H1 (cell line): Measurements from ENCODE around the gene HBM. TPM values are rescaled to one million over a fixed set of nuclear protein-coding genes. Genes with fewer than 3 reads are reported as not detected.

Source experiments
- CBX8 ChIP-seq: fragments of 300-800, 300-1000 bp; sonication (generic); IDR thresholded peaks from 2 replicates; pipeline ENCODE4 v1.7.1; 2016; ENCODE audit warnings: low read depth, low read length, borderline replicate concordance
- CREB1 ChIP-seq: IDR thresholded peaks from 2 replicates; pipeline ENCODE4 v1.6.1; 2012; ENCODE audit warnings: inconsistent platforms
- MAFK ChIP-seq: IDR thresholded peaks from 2 replicates; pipeline ENCODE4 v1.6.1; 2012; ENCODE audit warnings: low read depth, mild to moderate bottlenecking, improper control_type of control experiment, low read length
- TEAD4 ChIP-seq: IDR thresholded peaks from 2 replicates; pipeline ENCODE4 v1.6.1; 2012; ENCODE audit warnings: low read depth, low read length, inconsistent platforms, mixed read lengths
- ZNF274 ChIP-seq: IDR thresholded peaks from 2 replicates; pipeline ENCODE4 v1.7.0; 2012; ENCODE audit warnings: low read length, borderline replicate concordance; ENCODE audit errors: extremely low read depth
- polyA plus RNA-seq, 7 experiments: library from polyadenylated mRNA; depleted of rRNA in 3 of 7; stranded (reverse) in 5 of 7; unstranded in 2 of 7; fragments of >200 nt in 5 of 7; fragments of 200-250 nt in 2 of 7; gene quantifications; 1 replicate in 5 of 7; 2 replicates in 1 of 7; 4 replicates in 1 of 7; pipeline versions ENCODE4 v1.2.1 to v1.2.3, GENCODE V29; 2011 to 2013; ENCODE audit warnings: missing spikeins in 2 of 7, mixed read lengths in 2 of 7
- total RNA-seq: library from RNA; stranded (reverse); fragmentation: NEBNext Ultra II Directional; extraction: Animal tissue kit (Norgen Biotek cat#: 25700); gene quantifications from 2 replicates; pipeline ENCODE4 v1.2.1, GENCODE V29; 2021
- TF ChIP-seq, protein P1 (sequence below): fragments of 300-600 bp; sonication (generic); IDR thresholded peaks from 2 replicates; pipeline ENCODE4 v1.7.1; 2012; ENCODE audit warnings: low read length, moderate library complexity, mild to moderate bottlenecking, inconsistent platforms; ENCODE audit not compliant: insufficient replicate concordance
- TF ChIP-seq, protein P2 (sequence below): IDR thresholded peaks from 2 replicates; pipeline ENCODE4 v1.6.1; 2012; ENCODE audit warnings: low read length, inconsistent platforms
- TF ChIP-seq, protein P3 (sequence below), 3 experiments: IDR thresholded peaks; 1 replicate in 2 of 3; 2 replicates in 1 of 3; pipeline versions ENCODE4 v1.5.1 to v1.6.1; 2011; ENCODE audit warnings: low read length in 3 of 3, mild to moderate bottlenecking in 3 of 3, inconsistent platforms in 2 of 3, low read depth in 1 of 3, moderate library complexity in 1 of 3; ENCODE audit not compliant: insufficient read depth in 1 of 3; ENCODE audit errors: control extremely low read depth in 1 of 3

Gene HBM
- total and polyA plus RNA-seq, 2 of the 8 experiments (the other 6 are each of a cell fraction or from before 2014, with no cell fraction given), result 0.88 TPM; not detected in 1

DNA sequence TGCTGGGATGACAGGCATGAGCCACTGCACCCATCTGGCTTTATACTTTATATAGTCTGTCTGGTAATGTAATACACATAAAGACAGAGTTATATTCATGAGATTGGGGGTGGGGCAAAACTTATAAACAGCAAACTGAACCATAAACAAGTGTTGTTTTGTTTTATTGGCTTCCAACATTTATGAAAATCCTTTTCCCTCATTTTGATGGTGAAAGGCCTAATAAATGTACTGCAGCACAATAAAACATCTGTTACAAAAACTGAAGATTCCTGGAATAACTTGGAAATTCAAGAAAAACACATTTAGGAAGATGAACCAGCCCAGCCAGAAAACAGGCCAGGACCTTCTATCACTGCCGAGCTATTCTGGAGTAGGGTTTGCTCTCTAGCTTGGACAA lies 43.4 kb upstream of the HBM start (continued):
- TF ChIP-seq, protein P1, sequence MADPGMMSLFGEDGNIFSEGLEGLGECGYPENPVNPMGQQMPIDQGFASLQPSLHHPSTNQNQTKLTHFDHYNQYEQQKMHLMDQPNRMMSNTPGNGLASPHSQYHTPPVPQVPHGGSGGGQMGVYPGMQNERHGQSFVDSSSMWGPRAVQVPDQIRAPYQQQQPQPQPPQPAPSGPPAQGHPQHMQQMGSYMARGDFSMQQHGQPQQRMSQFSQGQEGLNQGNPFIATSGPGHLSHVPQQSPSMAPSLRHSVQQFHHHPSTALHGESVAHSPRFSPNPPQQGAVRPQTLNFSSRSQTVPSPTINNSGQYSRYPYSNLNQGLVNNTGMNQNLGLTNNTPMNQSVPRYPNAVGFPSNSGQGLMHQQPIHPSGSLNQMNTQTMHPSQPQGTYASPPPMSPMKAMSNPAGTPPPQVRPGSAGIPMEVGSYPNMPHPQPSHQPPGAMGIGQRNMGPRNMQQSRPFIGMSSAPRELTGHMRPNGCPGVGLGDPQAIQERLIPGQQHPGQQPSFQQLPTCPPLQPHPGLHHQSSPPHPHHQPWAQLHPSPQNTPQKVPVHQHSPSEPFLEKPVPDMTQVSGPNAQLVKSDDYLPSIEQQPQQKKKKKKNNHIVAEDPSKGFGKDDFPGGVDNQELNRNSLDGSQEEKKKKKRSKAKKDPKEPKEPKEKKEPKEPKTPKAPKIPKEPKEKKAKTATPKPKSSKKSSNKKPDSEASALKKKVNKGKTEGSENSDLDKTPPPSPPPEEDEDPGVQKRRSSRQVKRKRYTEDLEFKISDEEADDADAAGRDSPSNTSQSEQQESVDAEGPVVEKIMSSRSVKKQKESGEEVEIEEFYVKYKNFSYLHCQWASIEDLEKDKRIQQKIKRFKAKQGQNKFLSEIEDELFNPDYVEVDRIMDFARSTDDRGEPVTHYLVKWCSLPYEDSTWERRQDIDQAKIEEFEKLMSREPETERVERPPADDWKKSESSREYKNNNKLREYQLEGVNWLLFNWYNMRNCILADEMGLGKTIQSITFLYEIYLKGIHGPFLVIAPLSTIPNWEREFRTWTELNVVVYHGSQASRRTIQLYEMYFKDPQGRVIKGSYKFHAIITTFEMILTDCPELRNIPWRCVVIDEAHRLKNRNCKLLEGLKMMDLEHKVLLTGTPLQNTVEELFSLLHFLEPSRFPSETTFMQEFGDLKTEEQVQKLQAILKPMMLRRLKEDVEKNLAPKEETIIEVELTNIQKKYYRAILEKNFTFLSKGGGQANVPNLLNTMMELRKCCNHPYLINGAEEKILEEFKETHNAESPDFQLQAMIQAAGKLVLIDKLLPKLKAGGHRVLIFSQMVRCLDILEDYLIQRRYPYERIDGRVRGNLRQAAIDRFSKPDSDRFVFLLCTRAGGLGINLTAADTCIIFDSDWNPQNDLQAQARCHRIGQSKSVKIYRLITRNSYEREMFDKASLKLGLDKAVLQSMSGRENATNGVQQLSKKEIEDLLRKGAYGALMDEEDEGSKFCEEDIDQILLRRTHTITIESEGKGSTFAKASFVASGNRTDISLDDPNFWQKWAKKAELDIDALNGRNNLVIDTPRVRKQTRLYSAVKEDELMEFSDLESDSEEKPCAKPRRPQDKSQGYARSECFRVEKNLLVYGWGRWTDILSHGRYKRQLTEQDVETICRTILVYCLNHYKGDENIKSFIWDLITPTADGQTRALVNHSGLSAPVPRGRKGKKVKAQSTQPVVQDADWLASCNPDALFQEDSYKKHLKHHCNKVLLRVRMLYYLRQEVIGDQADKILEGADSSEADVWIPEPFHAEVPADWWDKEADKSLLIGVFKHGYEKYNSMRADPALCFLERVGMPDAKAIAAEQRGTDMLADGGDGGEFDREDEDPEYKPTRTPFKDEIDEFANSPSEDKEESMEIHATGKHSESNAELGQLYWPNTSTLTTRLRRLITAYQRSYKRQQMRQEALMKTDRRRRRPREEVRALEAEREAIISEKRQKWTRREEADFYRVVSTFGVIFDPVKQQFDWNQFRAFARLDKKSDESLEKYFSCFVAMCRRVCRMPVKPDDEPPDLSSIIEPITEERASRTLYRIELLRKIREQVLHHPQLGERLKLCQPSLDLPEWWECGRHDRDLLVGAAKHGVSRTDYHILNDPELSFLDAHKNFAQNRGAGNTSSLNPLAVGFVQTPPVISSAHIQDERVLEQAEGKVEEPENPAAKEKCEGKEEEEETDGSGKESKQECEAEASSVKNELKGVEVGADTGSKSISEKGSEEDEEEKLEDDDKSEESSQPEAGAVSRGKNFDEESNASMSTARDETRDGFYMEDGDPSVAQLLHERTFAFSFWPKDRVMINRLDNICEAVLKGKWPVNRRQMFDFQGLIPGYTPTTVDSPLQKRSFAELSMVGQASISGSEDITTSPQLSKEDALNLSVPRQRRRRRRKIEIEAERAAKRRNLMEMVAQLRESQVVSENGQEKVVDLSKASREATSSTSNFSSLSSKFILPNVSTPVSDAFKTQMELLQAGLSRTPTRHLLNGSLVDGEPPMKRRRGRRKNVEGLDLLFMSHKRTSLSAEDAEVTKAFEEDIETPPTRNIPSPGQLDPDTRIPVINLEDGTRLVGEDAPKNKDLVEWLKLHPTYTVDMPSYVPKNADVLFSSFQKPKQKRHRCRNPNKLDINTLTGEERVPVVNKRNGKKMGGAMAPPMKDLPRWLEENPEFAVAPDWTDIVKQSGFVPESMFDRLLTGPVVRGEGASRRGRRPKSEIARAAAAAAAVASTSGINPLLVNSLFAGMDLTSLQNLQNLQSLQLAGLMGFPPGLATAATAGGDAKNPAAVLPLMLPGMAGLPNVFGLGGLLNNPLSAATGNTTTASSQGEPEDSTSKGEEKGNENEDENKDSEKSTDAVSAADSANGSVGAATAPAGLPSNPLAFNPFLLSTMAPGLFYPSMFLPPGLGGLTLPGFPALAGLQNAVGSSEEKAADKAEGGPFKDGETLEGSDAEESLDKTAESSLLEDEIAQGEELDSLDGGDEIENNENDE, result no peak
- TF ChIP-seq, protein P2, sequence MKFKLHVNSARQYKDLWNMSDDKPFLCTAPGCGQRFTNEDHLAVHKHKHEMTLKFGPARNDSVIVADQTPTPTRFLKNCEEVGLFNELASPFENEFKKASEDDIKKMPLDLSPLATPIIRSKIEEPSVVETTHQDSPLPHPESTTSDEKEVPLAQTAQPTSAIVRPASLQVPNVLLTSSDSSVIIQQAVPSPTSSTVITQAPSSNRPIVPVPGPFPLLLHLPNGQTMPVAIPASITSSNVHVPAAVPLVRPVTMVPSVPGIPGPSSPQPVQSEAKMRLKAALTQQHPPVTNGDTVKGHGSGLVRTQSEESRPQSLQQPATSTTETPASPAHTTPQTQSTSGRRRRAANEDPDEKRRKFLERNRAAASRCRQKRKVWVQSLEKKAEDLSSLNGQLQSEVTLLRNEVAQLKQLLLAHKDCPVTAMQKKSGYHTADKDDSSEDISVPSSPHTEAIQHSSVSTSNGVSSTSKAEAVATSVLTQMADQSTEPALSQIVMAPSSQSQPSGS, result no peak
- TF ChIP-seq CBX8 (no peak), MAFK (no peak), CREB1 (no peak), TEAD4 (no peak), ZNF274 (no peak)
- TF ChIP-seq, protein P3, sequence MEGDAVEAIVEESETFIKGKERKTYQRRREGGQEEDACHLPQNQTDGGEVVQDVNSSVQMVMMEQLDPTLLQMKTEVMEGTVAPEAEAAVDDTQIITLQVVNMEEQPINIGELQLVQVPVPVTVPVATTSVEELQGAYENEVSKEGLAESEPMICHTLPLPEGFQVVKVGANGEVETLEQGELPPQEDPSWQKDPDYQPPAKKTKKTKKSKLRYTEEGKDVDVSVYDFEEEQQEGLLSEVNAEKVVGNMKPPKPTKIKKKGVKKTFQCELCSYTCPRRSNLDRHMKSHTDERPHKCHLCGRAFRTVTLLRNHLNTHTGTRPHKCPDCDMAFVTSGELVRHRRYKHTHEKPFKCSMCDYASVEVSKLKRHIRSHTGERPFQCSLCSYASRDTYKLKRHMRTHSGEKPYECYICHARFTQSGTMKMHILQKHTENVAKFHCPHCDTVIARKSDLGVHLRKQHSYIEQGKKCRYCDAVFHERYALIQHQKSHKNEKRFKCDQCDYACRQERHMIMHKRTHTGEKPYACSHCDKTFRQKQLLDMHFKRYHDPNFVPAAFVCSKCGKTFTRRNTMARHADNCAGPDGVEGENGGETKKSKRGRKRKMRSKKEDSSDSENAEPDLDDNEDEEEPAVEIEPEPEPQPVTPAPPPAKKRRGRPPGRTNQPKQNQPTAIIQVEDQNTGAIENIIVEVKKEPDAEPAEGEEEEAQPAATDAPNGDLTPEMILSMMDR (IDR thresholded peaks at IDR 0.05; ENCODE audit: control extremely low read depth in 1 of 3, insufficient read depth in 1 of 3, low read depth in 1 of 3, low read length in 3 of 3), result no peak
